ENCODE data around the gene MECP2.

DNA sequence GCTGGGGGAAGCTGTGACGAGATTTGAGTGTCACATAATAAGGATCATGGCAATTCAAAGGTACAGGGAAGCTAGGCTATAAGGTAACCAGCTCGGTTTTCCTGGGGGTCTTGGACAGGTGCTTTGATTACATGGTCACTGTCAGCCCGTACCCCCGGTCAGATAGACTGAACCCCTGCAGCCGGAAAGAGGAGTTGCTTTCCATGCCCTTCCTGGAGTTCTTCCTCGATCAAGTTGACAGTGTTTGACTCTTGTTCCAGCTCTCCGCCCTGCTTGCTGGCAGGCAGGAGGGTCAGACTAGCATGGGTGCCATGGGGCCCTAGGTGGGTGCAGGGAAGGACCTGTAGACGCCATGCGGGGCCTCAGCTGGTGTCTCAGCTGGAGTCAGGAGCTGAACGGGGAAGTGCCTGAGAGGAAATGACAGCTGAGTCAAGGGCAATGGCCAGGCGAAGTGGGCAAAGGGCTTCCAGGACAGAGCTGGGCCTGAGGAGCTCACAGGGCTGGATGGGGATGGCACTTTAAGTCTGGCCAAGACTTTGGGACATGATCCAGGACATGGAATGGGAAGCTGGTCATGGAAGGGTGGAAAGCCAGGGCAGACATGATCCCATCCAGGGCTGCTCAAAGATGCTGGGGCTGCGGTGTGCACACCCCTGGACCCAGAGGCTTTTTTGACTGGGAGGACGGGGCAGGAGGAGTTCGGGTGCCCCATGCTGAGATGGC lies 123.4 kb downstream of the MECP2 start:
- no peak for TF ChIP-seq POLR2A (IDR thresholded peaks at IDR 0.05; ENCODE audit: low read length)
- TF ChIP-seq CBX8 (IDR thresholded peaks at IDR 0.05), result no peak
